ENCODE data around the gene GSC2.
A peak's percentile ranks its signal among the peaks of the same experiment; 100 is the strongest.
"Not testable (repeated sequence)": the region's sequence is repeated elsewhere in the genome, so short reads cannot be mapped to it uniquely, and the experiment has no call there.

Gene GSC2

DNA sequence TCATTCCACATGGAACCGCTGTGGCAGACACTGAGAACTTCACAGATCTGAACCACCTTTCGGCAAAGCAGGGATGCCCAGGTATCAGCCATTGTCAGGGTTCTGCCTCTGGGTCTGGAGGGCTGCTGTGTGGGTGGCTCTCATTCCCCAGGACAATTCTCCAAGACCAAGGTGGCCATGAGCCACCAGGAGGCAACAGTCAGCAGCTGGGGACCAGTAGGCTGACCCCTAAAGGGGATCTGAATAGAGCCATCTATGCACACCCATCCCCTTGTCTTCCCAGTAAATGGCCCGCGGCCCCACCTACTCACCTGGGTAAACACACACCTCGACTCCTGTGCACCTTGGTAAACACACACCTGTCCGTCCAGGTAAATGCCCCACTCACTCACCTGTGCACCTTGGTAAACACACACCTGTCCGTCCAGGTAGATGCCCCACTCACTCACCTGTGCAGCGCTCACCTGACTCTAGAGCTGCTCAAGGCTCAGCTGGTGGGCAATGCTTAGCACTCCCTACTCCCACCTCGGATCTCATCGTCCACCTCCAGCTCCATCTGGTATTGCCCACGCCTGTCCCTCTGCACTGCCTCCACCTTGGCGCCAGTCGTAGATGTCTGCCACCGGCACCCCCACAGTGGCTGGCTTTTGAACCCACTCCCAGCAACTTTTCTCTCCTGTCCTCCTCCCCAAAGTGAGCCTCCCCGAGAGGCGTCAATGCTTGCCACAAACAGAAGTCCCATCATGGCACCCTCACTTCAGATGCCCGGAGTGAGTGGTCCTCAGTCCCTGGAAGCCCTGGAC lies 18.2 kb upstream of the GSC2 start:
- DNase-seq (ENCODE audit: extremely low spot score) = no peak
- TF ChIP-seq CTBP1 (IDR thresholded peaks at IDR 0.05; ENCODE audit: borderline replicate concordance) (peak; percentile 75), SUZ12 (IDR thresholded peaks at IDR 0.05) (no peak), ZNF384 (IDR thresholded peaks at IDR 0.05) (no peak), NFRKB (IDR thresholded peaks at IDR 0.05) (no peak), LEF1 (IDR thresholded peaks at IDR 0.05; ENCODE audit: borderline replicate concordance) (no peak)
- POLR2A ChIA-PET = interaction anchor here (0.9 kb wide), 1 partner anchor 24 kb away, joined by 8 read pairs; the partner anchor contains the start of gene ESS2
- CTCF ChIA-PET = no interaction called here

DNA sequence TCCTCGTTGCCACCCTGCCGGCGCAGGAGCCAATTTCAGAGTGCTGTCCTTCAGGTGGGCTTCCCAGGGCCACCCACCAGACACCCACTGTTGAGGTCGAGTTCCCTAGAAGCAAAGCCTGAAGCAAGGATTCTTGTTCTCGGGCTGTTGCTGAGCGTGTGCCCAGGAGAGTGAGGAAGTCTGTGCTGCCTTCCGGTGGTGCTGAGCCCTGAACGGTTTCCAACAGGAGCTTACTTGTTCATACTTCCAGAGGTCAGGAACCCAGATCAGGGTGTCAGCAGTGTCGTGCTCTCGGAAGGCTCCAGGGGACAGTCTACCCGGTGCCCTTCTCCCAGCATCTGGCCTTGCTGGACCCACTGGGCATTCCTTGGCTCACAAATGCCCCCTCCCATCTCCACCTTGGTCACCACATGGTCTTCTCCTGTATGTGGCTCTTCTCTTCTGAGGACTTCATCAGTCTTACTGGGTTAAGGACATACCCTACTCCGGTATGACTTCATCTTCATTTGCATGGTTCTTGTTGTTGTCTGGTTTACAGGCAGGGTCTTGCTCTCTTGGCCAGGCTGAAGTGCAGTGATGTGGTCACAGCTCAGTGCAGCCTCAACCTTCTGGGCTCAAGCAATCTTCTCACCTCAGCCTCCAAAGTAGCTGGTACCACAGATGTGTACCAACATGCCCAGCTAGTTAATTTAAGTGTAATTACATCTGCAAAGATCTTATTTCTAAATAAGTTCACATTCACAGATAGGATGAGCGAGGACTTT lies 17.2 kb upstream of the GSC2 start:
- TF ChIP-seq FOXK2 (IDR thresholded peaks at IDR 0.05) (no peak), TARDBP (IDR thresholded peaks at IDR 0.05) (no peak), NFRKB (IDR thresholded peaks at IDR 0.05) (no peak), SP1 (IDR thresholded peaks at IDR 0.05) (no peak), FOXM1 (IDR thresholded peaks at IDR 0.05; ENCODE audit: borderline replicate concordance) (no peak), L3MBTL2 (conservative IDR thresholded peaks at IDR 0.05) (no peak), CTBP1 (IDR thresholded peaks at IDR 0.05; ENCODE audit: borderline replicate concordance) (no peak), ARNT (IDR thresholded peaks at IDR 0.05) (no peak), ELF4 (IDR thresholded peaks at IDR 0.05) (no peak), FOXA1 (IDR thresholded peaks at IDR 0.05) (no peak), ZNF384 (IDR thresholded peaks at IDR 0.05) (no peak)
- TF ChIP-seq, protein P1, sequence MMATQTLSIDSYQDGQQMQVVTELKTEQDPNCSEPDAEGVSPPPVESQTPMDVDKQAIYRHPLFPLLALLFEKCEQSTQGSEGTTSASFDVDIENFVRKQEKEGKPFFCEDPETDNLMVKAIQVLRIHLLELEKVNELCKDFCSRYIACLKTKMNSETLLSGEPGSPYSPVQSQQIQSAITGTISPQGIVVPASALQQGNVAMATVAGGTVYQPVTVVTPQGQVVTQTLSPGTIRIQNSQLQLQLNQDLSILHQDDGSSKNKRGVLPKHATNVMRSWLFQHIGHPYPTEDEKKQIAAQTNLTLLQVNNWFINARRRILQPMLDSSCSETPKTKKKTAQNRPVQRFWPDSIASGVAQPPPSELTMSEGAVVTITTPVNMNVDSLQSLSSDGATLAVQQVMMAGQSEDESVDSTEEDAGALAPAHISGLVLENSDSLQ (IDR thresholded peaks at IDR 0.05) = no peak
- ChIA-PET CTCF (interaction anchor here (0.8 kb wide), 1 partner anchor 14 kb away, joined by 3 read pairs; no protein-coding TSS in a partner anchor), POLR2A (no interaction called here)
- DNase-seq (ENCODE audit: extremely low spot score) = no peak

DNA sequence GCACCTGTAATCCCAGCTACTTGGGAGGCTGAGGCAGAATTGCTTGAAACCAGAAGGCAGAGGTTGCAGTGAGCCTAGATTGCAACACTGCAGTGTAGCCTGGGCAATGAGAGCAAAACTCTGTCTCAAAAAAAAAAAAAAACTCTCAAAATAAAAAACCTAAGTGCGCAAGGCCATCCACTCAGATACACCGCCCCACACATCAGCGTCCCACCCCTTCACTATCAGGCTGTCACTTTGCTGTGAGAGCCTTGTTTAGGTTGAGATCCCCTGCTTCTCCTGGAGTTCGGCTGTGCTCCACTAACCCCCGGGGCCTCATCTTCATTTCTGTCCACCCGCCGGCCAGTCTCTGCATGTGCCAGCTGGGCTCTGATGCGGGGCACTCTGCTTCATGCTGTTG lies 16.3 kb upstream of the GSC2 start:
- ChIA-PET POLR2A (no interaction called here), CTCF (interaction anchor here (0.8 kb wide), 1 partner anchor 13 kb away, joined by 3 read pairs; no protein-coding TSS in a partner anchor)
- no peak for DNase-seq (ENCODE audit: extremely low spot score)
- no peak for TF ChIP-seq ZNF384 (IDR thresholded peaks at IDR 0.05)
- no peak for TF ChIP-seq NFRKB (IDR thresholded peaks at IDR 0.05)
- TF ChIP-seq TARDBP (IDR thresholded peaks at IDR 0.05) = no peak
- no peak for TF ChIP-seq L3MBTL2 (conservative IDR thresholded peaks at IDR 0.05)
- no peak for TF ChIP-seq FOXA1 (IDR thresholded peaks at IDR 0.05)
- no peak for TF ChIP-seq SUZ12 (IDR thresholded peaks at IDR 0.05)
- no peak for TF ChIP-seq FOXK2 (IDR thresholded peaks at IDR 0.05)
- TF ChIP-seq FOXM1 (IDR thresholded peaks at IDR 0.05; ENCODE audit: borderline replicate concordance) = no peak
- TF ChIP-seq BHLHE40 (IDR thresholded peaks at IDR 0.05; ENCODE audit: borderline replicate concordance) = no peak
- no peak for TF ChIP-seq LEF1 (IDR thresholded peaks at IDR 0.05; ENCODE audit: borderline replicate concordance)
- TF ChIP-seq ARNT (IDR thresholded peaks at IDR 0.05) = no peak
- no peak for TF ChIP-seq CTBP1 (IDR thresholded peaks at IDR 0.05; ENCODE audit: borderline replicate concordance)
- TF ChIP-seq, protein P1 (IDR thresholded peaks at IDR 0.05) = no peak
- TF ChIP-seq ELF4 (IDR thresholded peaks at IDR 0.05) = no peak

DNA sequence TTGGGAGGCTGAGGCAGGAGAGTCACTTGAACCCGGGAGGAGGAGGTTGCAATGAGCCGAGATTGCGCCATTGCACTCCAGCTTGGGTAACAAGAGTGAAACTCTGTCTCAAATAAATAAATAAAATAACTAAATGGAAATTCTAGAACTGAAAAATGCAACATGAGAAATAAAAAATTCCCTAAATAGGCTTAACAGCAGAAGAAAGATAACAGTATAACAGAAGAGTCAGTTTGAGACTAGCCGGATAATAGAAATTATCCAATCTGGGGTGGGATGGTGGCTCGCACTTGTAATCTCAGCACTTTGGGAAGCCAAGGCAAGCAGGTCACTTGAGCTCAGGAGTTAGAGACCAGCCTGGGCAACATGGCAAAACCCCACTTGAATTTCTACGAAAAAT lies 14.3 kb upstream of the GSC2 start:
- ChIA-PET POLR2A (no interaction called here), CTCF (no interaction called here)
- TF ChIP-seq L3MBTL2 (conservative IDR thresholded peaks at IDR 0.05) = no peak
- TF ChIP-seq CTBP1 (IDR thresholded peaks at IDR 0.05; ENCODE audit: borderline replicate concordance) = no peak
- no peak for TF ChIP-seq LEF1 (IDR thresholded peaks at IDR 0.05; ENCODE audit: borderline replicate concordance)
- TF ChIP-seq FOXM1 (IDR thresholded peaks at IDR 0.05; ENCODE audit: borderline replicate concordance) = no peak
- no peak for TF ChIP-seq ZNF384 (IDR thresholded peaks at IDR 0.05)
- TF ChIP-seq TARDBP (IDR thresholded peaks at IDR 0.05) = no peak
- no peak for TF ChIP-seq ELF4 (IDR thresholded peaks at IDR 0.05)
- no peak for TF ChIP-seq NFRKB (IDR thresholded peaks at IDR 0.05)
- no peak for TF ChIP-seq FOXK2 (IDR thresholded peaks at IDR 0.05)
- no peak for DNase-seq (ENCODE audit: extremely low spot score)

DNA sequence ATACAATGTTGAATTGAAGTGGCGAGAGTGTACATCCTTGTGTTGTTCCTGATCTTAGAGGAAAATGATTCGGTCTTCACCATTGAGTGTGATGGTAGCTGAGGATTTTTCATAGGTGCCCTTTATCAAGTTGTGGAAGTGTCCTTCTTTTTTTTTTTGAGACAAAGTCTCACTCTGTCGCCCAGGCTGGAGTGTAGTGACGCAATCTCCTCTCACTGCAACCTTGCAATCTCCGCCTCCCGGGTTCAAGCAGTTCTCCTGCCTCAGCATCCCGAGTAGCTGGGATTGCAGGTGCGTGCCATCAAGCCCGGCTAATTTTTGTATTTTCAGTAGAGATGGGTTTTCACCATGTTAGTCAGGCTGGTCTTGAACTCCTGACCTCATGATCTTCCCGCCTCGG lies 8.6 kb upstream of the GSC2 start:
- CTCF ChIA-PET; DNase-seq (ENCODE audit: extremely low spot score): not testable (repeated sequence)
- POLR2A ChIA-PET = interaction anchor here (1.2 to 1.6 kb wide), 2 partner anchors 12 to 14 kb away, joined by 5 read pairs; partner anchors contain the start of gene ESS2

DNA sequence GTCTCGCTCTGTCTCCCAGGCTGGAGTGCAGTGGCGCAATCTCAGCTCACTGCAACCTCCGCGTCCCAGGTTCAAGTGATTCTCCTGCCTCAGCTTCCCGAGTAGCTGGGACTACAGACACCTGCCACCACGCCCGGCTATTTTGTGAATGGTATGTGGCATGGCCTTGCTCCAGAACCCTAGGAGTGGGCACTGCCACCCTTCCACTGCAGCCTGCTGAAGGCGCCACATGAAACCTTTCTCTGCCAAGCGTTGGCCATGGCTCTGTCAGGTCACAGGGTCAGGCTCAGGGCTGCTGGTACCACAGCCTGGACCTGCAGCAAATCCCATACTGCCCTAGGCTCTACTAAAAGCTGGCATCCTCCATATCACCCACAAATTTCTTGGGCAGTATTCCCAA lies 6.0 kb upstream of the GSC2 start:
- POLR2A ChIA-PET = interaction anchor here (1.3 kb wide), 1 partner anchor 11 kb away, joined by 4 read pairs; the partner anchor contains the start of gene ESS2
- DNase-seq (ENCODE audit: extremely low spot score); CTCF ChIA-PET: not testable (repeated sequence)
